GM19351 (cell line): ENCODE measurements around the gene SEMA7A.

Source experiments
- ATAC-seq: cut with Tn5 transposase; IDR thresholded peaks from one replicate; pipeline ENCODE4 v1.9.1; 2021; ENCODE audit warnings: mild to moderate bottlenecking, moderate library complexity; ENCODE audit not compliant: unreplicated experiment

Gene SEMA7A

GRCh38 chr15:74451861-74452835 is 18.4 kb upstream of the SEMA7A start:
- no peak for ATAC-seq

GRCh38 chr15:74451322-74451721 is 17.6 kb upstream of the SEMA7A start:
- no peak for ATAC-seq

- ATAC-seq: no peak
These were observed 16.0 kb upstream of the SEMA7A start for GRCh38 chr15:74449643-74450205.

GRCh38 chr15:74449095-74449494 is 15.3 kb upstream of the SEMA7A start:
- ATAC-seq: no peak

GRCh38 chr15:74445816-74446763 is 12.3 kb upstream of the SEMA7A start:
- no peak for ATAC-seq

- no peak for ATAC-seq
These were observed 10.6 kb upstream of the SEMA7A start for GRCh38 chr15:74444106-74445062.

GRCh38 chr15:74443100-74443909 is 9.5 kb upstream of the SEMA7A start:
- no peak for ATAC-seq

- ATAC-seq: no peak
These were observed 8.8 kb upstream of the SEMA7A start for GRCh38 chr15:74442604-74443003.

- no peak for ATAC-seq
These were observed 8.3 kb upstream of the SEMA7A start for GRCh38 chr15:74442063-74442462.

GRCh38 chr15:74441248-74441941 is 7.6 kb upstream of the SEMA7A start:
- ATAC-seq: no peak

GRCh38 chr15:74438721-74439316 is 5.1 kb upstream of the SEMA7A start:
- ATAC-seq: no peak

- ATAC-seq: no peak
These were observed 4.4 kb upstream of the SEMA7A start for GRCh38 chr15:74438206-74438605.

GRCh38 chr15:74434263-74435136 is 742 bp upstream of the SEMA7A start:
- ATAC-seq: no peak

GRCh38 chr15:74432968-74433591 is 678 bp downstream of the SEMA7A start:
- no peak for ATAC-seq

GRCh38 chr15:74432271-74432967 is 1.3 kb downstream of the SEMA7A start:
- ATAC-seq: no peak

- ATAC-seq: no peak
These were observed 2.1 kb downstream of the SEMA7A start for GRCh38 chr15:74431645-74432044.
